ENCODE results near the gene MRPS6.

Gene MRPS6

DNA sequence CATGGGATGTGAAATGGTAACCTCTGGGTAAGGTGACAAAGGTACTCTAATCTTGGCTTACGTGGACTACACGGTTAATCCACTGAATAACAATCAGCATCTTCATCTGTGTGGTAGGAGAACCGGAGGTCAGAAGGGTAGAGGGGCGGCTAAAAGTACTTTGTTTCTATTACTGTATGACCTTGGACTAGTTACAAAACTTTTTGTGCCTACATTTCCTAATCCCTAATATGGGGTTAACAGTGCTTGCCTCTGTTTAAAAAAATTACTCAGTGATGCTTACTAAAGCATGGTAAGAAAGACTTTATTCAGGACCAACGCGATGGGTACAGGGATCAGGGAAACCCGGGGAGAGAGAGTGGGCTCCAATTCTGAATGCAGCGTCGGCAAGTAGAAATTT lies 1.7 kb upstream of the MRPS6 start:
- no peak for TF ChIP-seq CTCF (IDR thresholded peaks at IDR 0.05; ENCODE audit: low read depth, low read length)

DNA sequence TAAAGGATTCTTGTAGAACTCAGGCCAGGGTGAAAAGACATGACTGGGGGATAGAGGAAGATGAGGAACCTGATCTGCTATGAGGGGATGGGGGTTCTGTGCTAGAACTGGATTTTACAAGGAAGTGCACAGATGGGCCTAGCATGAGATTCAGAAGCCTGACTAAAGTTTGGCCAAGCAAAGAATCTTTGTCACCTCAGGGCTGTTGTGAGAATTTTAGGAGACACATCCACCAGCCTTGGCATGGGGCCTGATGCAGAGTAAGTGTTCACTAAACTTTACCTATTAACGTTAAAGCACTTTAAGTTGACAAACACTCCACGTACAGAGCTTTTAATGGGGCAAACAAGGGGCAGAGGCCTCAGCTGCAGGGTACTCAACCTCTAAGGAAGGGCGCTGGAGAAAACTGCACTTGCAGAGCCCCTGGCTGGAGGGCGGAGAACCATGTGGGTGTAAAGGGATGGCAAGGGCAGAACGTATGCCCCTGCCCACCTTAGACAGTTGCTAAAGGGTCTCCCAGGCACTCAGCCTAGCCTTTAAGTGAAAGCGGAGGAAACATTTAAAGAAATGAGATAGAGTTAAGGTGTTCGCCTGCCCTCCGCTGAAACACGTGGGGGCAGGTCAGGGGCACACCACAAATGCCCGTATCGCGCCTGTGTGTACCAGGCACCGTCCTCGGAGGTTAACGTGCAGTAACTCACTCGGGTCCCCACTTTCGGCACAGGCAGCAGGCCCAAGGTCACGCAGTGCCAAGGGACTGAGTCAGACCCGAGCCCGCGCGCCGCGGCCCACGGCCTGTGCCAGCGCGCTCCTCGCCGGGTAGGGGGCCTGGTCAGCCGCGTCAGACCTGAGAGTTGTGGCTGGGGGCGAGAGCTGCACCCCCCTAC lies 990 bp upstream of the MRPS6 start:
- peak overlapping the region; percentile 59 for H3K4me3 ChIP-seq (ENCODE audit: low read depth, low read length)
- TF ChIP-seq CTCF (IDR thresholded peaks at IDR 0.05; ENCODE audit: low read depth, low read length) = no peak

More for the DNA sequence above, 1.7 kb upstream of the MRPS6 start:
- H3K4me3 ChIP-seq (ENCODE audit: low read depth, low read length) = no peak overlapping the region

DNA sequence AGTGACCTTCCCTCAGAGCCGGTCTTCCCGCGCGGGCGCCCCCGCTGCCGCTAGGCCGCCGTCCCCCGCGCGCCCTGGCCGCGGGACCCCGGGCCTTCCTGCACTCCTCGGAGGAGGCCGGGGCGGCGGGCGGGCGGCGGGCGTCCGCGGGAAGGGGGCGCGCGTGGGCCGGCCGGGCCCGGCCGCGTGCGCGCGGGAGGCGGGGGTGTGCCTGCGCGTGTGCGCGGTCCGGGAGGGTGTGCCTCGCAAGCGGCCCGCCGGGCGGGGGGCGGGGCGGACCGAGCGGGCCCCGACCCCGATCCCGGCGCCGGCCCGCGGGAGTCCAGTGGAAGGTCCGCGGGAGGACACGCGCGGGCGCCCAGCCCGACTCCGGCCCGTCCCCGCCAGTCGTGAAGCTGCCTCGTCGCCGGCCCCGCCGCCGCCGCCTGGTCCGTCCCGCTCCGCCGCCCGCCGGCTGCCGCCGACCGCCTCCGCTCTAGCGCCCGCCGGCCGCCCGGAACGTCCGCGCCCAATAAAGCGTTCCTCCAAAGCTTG lies 438 bp downstream of the MRPS6 start:
- TF ChIP-seq CTCF (IDR thresholded peaks at IDR 0.05; ENCODE audit: low read depth, low read length) = no peak
- H3K4me3 ChIP-seq (ENCODE audit: low read depth, low read length) = peak overlapping the region; percentile 78

GRCh38 chr21:34074283-34075090 lies 1.1 kb downstream of the MRPS6 start:
- no peak for TF ChIP-seq CTCF (IDR thresholded peaks at IDR 0.05; ENCODE audit: low read depth, low read length)
- H3K4me3 ChIP-seq (ENCODE audit: low read depth, low read length) = peak overlapping the region; percentile 78

GRCh38 chr21:34075091-34075425 lies 1.7 kb downstream of the MRPS6 start:
- no peak for TF ChIP-seq CTCF (IDR thresholded peaks at IDR 0.05; ENCODE audit: low read depth, low read length)
- peak overlapping the region; percentile 78 for H3K4me3 ChIP-seq (ENCODE audit: low read depth, low read length)

GRCh38 chr21:34075760-34076660 lies 2.6 kb downstream of the MRPS6 start:
- H3K4me3 ChIP-seq (ENCODE audit: low read depth, low read length) = no peak overlapping the region
- no peak for TF ChIP-seq CTCF (IDR thresholded peaks at IDR 0.05; ENCODE audit: low read depth, low read length)
